HG03066 (cell line): ENCODE results near the gene MCMBP.
"Not testable (repeated sequence)": the region's sequence is repeated elsewhere in the genome, so short reads cannot be mapped to it uniquely, and the experiment has no call there.

Experiments used
- ATAC-seq: cut with Tn5 transposase; IDR thresholded peaks from one replicate; pipeline ENCODE4 v1.9.1; 2021; ENCODE audit warnings: low read depth; ENCODE audit not compliant: unreplicated experiment

The MCMBP gene

DNA sequence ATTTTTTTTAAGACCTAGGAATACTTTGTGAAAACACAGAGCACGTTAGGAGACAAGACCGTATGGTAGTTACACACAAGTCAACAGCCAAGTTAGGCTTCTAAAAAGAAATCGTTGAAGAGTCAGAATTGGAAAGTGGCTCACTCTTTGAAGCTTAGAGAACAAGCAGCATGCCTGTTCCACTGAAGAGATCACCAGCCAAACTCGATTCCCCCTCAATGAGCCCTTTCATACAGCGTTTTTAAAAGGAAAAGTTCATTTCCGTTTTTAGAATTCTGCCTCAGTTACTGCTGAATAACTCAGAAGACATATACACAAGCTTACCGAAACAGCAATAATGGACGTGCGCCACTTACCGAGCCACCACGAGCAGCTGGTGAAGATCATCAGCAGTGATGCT lies 41.0 kb downstream of the MCMBP start:
- ATAC-seq: no peak

DNA sequence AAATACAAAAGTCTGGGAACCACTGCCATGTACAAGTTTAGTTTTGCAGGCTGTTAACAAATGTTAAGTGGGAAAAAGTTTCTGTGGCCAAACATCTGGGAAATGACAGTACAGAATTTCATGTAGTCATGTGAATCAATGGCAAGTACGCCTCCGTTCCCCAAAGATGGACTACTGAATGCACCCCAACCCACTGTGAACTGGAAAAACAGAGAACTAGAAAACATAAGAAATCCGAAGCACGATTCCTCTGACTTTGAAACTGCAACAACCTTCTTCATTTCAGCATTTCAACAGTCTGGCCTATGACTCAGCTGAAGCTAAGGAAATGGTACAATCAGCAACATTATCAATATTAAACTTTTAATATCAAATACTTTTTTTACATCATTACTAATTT lies 41.8 kb downstream of the MCMBP start:
- ATAC-seq: no peak

DNA sequence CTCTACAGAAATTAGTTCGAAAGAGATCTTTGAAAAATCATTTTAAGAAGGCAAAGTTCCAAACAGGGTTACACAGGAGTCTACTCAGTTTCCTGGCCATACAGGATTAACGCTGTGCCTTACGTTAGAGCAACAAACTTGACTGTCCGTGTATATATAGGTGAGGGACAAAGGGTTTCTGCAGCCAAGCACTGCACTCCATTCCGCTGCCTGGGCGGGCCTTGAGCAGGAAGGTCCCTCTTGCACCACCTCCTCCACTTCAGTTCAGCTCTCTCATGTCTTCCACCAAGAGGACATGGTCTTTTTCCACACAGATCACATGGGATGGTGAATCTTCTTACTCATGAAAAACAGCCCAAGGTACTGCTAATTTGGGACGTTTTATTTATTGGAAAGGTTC lies 43.2 kb downstream of the MCMBP start:
- no peak for ATAC-seq

DNA sequence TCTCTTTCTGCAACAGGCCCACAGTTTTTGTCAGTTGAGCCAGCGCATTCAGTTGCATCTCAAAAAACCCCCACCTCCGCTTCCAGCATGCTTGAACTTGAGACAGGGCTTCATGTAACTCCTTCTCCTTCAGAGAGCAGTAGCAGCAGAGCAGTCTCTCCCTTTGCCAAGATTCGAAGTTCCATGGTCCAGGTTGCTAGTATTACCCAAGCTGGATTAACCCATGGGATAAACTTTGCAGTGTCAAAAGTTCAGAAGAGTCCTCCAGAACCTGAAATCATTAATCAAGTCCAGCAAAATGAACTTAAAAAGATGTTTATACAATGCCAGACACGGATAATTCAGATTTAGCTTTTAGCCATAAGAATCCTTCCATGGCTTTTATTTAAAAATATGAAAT lies 45.2 kb downstream of the MCMBP start:
- no peak for ATAC-seq

DNA sequence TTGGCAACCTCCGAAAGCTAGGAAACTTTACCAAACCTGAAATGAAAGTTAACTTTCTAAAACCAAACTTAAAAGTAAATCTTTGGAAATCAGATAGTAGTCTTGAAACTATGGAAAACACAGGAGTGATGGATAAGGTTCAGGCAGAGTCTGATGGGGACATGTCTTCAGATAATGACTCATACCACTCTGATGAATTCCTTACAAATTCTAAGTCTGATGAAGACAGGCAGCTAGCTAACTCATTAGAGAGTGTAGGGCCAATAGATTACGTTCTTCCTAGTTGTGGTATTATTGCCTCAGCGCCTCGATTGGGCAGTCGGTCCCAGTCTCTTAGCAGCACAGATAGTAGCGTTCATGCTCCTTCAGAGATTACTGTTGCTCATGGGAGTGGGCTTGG lies 45.9 kb downstream of the MCMBP start:
- no peak for ATAC-seq

DNA sequence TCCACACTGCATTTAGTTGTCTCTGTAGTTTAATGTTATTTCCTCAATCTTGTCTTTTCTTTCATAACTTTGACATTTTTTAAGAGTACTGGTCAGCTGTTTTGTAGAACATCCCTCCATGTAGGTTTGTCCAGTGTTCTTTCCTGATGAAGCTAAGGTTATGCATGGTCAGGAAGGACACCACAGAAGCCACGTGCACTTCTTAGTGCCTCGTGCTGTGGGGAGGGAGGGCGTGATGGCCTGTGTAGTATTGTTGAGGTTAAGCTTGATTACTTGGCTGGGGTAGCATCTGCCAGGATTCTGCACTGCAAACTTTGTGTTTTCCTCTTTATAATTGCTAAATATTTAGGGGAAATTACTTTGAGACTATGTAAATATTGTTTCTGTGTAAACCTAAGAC lies 48.3 kb downstream of the MCMBP start:
- no peak for ATAC-seq

DNA sequence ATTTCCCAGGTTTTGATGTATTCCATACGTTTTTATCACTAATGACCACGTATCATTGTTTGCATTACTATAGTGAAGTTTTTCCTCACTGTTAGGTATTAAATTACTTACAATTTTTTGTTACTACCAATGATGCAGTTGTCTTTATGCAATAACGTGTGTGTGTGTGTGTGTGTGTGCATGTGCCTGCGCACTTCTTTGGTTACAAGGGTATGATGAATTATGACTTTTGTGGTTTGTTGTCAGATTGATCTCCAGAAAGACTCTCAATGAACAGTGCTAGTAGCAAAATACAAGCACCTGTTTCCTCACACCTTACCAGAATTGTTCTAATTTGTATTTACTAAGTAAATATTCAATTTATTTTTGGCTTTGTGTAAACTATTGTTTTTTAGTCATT lies 51.5 kb downstream of the MCMBP start:
- no peak for ATAC-seq

DNA sequence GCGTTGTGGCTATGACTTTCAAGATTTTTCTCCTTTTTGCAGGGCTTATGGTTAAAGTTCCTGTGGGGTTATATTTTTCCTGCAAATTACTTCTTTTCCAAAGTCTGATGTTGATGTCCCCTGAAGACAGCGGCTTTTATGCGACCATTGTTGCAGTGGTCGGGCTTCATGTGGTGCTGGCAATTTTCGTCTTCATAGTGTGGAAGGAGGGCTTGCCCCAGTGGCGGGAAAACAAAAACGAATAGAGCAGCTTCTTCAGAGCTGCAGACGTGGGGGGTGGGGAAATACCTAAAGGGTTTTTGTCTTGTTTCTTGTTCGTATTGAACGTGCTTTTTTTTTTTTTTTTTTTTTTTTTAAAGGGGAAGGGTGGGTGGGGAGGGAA lies 53.8 kb downstream of the MCMBP start:
- no peak for ATAC-seq

DNA sequence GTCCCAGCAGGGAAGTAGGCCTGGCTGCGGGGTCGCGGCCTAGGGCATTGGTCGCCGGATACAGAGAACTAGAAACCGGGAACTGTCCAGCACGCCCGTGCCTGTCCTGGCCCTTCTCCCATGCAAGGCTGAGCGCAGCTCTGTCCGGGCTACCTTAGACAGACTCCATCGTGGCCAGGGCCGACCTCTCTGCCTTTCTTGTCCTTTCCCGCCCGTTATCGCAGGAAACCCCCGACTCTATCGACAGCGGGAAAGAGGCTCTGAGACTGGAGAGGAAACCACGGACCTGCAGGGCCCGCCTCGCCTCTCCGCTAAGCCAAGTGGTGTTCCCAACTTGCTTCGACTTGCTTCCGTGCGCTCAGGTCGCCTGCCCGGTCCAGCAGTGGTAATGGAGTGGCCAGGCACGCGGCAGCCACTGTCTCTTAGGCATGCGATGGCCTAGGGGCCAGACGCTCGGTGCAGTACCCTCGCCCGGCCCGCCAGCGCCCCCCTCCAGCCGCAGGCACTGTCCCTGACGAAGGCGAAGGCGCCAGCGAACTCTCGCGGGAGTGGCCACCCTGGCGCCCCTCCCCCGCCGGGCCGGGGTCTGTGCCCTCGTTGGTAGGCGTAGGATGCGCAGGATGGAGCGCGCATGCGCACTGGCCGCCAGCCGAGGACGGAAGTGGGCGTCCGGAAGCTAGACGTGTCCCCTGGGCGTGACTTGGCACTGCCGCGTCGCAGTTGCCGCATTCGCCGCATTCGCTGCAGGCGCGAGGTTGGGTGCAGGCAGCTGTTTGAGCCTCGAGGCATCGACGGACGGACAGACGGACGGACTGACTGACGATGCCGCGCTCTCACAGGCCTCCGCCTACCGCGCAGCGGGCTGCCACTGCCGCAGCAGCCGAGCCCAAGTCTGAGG lies 54.4 kb downstream of the MCMBP start:
- ATAC-seq: no peak

DNA sequence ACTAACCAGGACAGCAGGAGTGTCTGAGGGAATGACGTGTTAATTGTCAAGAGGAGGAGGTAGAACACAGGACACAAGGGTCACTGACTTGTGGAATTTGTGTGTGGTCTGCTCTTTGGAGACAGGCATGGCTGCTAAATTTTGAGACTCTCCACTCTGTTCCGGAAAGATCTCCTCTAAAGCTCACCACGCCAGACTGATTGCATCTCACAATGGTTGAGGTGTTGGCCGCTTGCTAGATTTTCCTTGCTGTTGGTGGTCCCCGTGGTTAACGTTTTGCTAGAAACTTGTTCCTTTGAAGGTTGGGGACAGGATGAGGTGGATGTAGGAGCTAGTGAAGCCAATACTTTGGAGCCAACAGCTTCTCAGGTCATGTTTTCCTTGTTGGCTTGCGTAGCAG lies 57.0 kb downstream of the MCMBP start:
- ATAC-seq: no peak

DNA sequence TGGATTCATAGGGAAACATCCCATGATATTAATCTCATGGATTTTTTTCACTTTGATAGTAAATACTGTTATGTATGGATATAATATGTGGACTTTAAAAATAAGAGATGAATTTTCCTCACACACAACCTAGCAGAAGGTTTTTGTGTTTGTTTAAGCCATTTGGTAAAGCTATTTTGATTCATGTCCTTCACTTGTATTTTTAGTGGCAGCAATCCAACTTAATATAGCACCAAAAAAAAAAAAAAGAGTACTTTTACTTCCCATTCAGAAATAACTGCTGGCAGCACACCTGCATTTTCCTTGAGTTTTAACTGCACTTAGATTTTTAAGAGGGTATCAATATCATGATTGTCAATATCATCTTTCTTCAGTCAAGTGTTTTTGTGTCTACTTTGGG lies 60.0 kb downstream of the MCMBP start:
- ATAC-seq: no peak

DNA sequence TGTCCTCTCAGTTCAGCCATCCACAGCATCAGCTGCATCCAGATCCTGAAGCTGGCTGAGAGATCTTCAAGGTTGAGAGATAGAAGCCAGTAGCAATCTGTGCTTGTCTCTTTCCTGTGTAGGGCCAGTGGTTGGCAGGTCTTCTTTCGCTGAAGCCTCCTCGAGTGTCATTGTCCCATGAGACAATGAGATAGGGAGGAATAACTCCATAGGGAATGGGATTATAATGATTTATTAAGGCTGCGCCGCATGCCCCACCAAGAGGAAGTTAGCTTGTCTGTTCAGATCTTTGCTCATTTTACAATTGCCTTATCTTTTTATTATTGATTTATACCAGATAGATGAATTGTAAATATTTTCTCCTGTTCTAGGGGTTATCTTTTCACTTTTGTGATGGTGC lies 61.5 kb downstream of the MCMBP start:
- no peak for ATAC-seq

DNA sequence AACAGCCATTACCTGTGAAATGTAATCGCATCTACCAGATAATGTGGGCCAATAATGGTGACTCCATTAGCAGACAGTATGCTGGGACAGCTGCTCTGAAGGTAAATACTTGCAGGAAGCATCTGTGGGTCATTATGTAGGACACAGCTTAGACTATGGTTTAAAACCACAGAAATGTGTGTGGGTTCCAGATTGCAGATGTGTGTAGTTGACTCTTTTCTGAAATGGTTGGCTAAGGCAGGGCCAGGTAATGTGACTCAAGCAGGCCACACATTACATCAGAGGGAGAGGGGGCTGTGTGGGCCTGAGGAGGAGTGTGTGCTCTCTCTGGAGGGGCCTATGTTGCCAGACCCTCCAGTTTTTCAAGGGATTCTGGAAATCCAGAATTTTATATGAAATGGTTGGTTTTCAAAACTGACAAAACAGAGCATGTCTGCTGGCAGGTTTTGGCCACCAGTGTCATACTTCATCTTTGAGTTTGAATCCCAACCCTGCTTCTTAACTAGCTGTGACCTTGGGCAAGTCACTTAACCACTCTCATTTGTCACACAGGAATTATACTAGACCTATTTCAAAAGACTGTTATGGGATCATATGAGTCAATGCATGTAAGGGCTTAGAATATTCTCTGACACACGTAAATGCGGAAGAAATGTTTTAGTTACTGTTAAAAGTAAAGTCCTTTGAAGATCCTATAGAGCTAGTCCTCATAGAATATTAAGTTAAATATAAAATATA lies 64.5 kb downstream of the MCMBP start:
- no peak for ATAC-seq

DNA sequence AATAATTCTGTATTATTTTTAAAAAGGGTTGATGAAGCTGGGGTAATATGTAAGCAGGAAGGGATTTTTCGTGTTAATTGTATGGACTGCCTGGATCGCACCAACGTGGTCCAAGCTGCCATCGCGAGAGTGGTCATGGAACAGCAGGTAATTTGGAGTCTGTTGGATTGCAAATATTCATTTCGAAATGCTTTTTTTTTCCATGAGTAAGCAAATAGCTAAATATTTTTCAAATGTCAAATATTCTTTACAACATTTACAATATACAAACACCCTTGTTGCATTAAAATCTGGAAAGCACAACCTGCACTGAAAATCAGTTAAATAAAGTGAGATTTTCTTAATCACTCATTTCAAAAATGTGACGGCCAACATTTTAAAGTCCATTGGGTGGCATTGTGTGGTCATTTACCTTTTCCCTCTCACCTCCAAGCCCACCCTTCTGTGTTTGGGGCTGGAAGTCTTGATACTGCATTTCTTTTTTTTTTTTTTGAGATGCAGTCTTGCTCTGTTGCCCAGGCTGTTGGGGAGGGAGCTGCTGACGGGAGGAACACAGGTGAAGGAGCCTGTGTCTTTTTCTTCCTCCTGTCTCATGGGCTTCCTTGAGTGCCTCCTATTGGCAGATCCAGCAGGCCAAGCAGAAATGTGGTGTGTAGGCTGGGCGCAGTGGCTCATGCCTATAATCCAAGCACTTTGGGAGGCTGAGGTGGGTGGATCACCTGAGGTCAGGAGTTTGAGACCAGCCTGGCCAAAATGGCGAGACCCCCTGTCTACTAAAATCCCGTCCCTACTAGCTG lies 66.1 kb downstream of the MCMBP start:
- ATAC-seq: no peak

DNA sequence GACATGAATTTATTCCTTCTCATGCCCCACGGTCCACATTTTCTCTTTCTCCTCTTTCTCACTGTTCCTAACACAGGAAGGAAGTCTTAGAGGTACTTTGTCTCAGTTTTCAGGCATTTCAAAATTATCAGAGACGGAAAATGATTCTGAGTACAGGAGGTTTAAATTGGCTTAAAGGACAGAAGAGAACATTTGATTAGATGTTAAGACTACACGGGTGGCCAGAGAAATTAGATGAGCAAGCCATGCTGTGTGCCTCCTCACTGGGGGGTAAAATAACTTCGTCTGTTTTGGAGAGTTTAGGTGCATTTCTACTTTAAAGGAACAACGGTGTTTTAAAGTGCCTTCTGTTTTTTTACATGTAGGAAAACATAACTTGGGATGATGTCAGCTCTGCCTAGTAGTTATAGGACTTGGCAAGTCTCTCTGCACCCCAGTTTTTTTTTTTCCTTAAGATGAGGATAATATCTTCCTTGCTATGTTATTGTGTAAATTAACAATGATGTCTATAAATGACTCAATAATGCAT lies 66.9 kb downstream of the MCMBP start:
- no peak for ATAC-seq

DNA sequence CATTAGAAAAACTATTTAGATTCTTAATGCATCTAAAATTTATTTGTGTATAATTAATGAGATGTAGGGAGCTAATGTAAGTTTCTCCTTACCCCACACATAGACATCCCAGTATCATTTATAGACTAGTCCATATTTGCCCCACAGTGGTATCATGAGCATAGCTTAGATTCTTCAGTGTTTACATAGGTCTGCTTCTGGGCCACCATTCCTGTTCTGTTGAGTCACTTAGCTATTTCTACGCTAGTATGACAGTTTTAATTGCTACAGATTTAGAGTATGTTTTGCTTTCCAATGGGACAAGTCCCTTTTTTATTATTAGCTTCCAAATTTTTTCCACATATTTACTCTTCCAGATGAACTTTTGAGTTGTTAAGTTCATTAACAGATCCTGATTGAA lies 69.4 kb downstream of the MCMBP start:
- ATAC-seq: no peak

DNA sequence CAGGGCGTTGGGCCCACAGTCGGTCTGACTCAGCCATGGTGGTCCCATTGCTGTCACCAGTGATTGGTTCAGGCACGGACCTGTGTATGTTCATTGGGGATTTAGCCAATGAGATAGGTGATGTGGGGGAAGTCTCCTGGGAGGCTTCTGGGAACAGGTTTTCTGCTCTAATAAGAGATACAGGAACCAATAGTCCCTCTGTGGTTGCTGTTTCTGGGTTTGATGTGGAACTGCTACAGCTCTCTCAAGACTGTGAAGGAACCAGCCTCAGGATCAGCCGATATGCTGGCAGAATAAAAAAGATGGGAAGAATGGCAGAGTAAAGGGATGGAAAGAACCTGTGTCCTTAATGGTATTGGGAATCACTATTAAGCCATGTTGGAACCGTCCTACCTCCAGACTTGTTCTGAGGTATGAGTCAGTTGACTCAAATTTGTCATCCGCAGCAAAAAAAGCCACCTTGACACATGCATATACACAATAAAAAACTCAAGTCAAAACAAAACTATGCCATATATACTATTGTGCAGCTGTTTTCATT lies 70.6 kb downstream of the MCMBP start:
- no peak for ATAC-seq

DNA sequence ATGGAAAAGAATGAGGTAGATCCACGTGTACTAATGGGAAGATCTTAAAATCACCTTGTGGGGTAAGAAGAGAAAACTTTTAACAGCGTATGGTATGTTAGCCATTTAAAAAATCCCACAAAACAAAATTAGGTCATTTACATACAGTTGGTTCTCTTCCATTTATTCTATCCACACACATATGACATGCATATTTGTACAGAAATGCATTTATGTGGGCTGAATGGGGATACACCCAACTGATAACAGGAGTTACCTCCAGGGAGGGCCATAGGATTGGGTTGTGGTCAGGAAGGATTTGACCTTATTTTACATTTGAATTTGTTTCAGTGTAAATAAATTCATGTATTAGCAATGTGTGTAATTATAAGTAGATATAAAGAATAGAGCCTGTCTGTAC lies 71.5 kb downstream of the MCMBP start:
- no peak for ATAC-seq

DNA sequence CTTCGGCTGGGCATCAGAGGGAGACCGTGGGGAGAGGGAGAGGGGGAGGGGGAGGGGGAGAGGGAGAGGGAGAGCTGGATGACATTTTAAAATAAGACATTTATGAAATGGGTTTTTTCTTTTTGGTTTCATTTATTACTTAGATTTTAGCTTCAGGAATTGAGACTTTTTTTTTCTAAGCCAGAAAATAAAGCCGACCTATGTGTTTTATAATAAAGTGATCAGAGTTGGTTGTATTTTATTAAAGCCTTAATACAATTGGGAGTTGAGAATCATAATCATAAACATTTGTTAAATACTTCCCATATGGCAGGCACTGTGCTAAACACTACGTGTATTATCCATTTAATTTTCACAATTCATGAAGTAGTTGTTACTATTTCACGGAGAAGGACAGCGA lies 76.6 kb downstream of the MCMBP start:
- no peak for ATAC-seq

DNA sequence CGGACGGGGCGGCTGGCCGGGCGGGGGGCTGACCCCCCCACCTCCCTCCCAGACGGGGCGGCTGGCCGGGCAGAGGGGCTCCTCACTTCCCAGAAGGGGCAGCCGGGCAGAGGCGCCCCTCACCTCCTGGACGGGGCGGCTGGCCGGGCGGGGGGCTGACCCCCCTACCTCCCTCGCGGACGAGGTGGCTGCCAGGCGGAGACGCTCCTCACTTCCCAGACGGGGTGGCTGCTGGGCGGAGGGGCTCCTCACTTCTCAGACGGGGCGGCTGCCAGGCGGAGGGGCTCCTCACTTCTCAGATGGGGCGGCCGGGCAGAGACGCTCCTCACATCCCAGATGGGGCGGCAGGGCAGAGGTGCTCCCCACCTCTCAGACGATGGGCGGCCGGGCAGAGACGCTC lies 77.5 kb downstream of the MCMBP start:
- not testable (repeated sequence) for ATAC-seq
